Endothelial cell of umbilical vein (primary cell): ENCODE measurements around the gene TRPM5. TPM values are rescaled to one million over a fixed set of nuclear protein-coding genes. Genes with fewer than 3 reads are reported as not detected.

ENCODE experiments used
- BruUV-seq: library from RNA; stranded (reverse); fragments of 400-500 nt; replicated peaks from 2 replicates; lab custom pipeline; 2021; lab: Mats Ljungman, UMichigan
- CTCF ChIA-PET: fragments of 300-600, 350-600 bp; sonication (Branson Sonifier 250); formaldehyde crosslinking; loops from one replicate; lab custom pipeline; 2021; ENCODE audit warnings: antibody characterized with exemption, inconsistent platforms; lab: Charles Lee
- POLR2A ChIA-PET: fragments of 300-600, 350-600 bp; sonication (Branson Sonifier 250); formaldehyde crosslinking; loops from one replicate; lab custom pipeline; 2021; ENCODE audit warnings: antibody characterized with exemption, inconsistent platforms; lab: Charles Lee
- DNase-seq: peaks from one replicate; pipeline ENCODE4 v3.0.0-alpha.2; 2011; ENCODE audit warnings: low read depth, low spot score
- FAIRE-seq: peaks from 2 replicates; lab custom pipeline; 2011; peaks lifted over from hg19 to GRCh38; lab: Jason Lieb, UNC
- H2AFZ ChIP-seq: 2 replicates; pipeline ENCODE4 v1.6.0; 2012; ENCODE audit warnings: low read depth, low read length, control low read depth, inconsistent platforms
- H3K27ac ChIP-seq: 2 replicates; pipeline ENCODE4 v1.5.1; 2011; ENCODE audit warnings: low read depth, mild to moderate bottlenecking, control low read depth, low read length, moderate library complexity; ENCODE audit not compliant: insufficient read depth
- H3K27me3 ChIP-seq, 2 experiments: 2 replicates each; pipeline versions ENCODE4 v1.6.0 to v1.6.1; 2011; ENCODE audit warnings: low read length in 2 of 2, mixed read lengths in 1 of 2; ENCODE audit not compliant: control insufficient read depth in 2 of 2, insufficient read depth in 2 of 2
- H3K36me3 ChIP-seq, 2 experiments: 2 replicates in 1 of 2; 3 replicates in 1 of 2; pipeline ENCODE4 v1.5.1; 2011; ENCODE audit warnings: low read length in 2 of 2, mild to moderate bottlenecking in 1 of 2, moderate library complexity in 1 of 2; ENCODE audit not compliant: control insufficient read depth in 2 of 2, insufficient read depth in 2 of 2; ENCODE audit errors: extremely low read depth in 1 of 2
- H3K4me1 ChIP-seq: 3 replicates; pipeline ENCODE4 v1.5.1; 2011; ENCODE audit warnings: mild to moderate bottlenecking, low read length; ENCODE audit not compliant: control insufficient read depth, insufficient read depth; ENCODE audit errors: extremely low read depth
- H3K4me2 ChIP-seq: 2 replicates; pipeline ENCODE4 v1.6.1; 2011; ENCODE audit warnings: low read length, control low read depth, mixed read lengths; ENCODE audit not compliant: insufficient read depth
- H3K4me3 ChIP-seq, 3 experiments: fragments of 200-600 bp in 1 of 3; sonication (generic), shearing (Covaris generic) in 1 of 3; replicated peaks in 1 of 3; 2 replicates each; pipeline ENCODE4 v1.5.1; 2011 to 2016; ENCODE audit warnings: control low read depth in 3 of 3, low read length in 3 of 3, mild to moderate bottlenecking in 2 of 3, inconsistent platforms in 1 of 3, low read depth in 1 of 3, moderate library complexity in 1 of 3; ENCODE audit not compliant: insufficient read depth in 1 of 3
- H3K79me2 ChIP-seq: 2 replicates; pipeline ENCODE4 v1.6.0; 2012; ENCODE audit warnings: low read length, inconsistent platforms; ENCODE audit not compliant: control insufficient read depth, insufficient read depth
- H3K9ac ChIP-seq: replicated peaks from 2 replicates; pipeline ENCODE3; 2011; ENCODE audit warnings: low read length, control low read depth; ENCODE audit not compliant: insufficient read depth; ENCODE audit errors: extremely low read depth
- H3K9me1 ChIP-seq: replicated peaks from 3 replicates; pipeline ENCODE4 v1.6.0; 2011; ENCODE audit warnings: mild to moderate bottlenecking, low read length; ENCODE audit not compliant: control insufficient read depth, insufficient read depth; ENCODE audit errors: extremely low read depth
- H3K9me3 ChIP-seq: replicated peaks from 2 replicates; pipeline ENCODE4 v1.5.1; 2012; ENCODE audit warnings: low read length, inconsistent platforms; ENCODE audit not compliant: control insufficient read depth, insufficient read depth
- H4K20me1 ChIP-seq: replicated peaks from 2 replicates; pipeline ENCODE3; 2011; ENCODE audit warnings: mild to moderate bottlenecking, low read length; ENCODE audit not compliant: control insufficient read depth, insufficient read depth; ENCODE audit errors: extremely low read depth
- EZH2 ChIP-seq: IDR thresholded peaks from 2 replicates; pipeline ENCODE4 v1.6.1; 2012; ENCODE audit warnings: borderline replicate concordance, low read depth, mild to moderate bottlenecking, moderate library complexity, low read length, inconsistent platforms; ENCODE audit not compliant: severe bottlenecking
- FOS ChIP-seq: IDR thresholded peaks from 2 replicates; pipeline ENCODE4 v1.6.1; 2011; ENCODE audit warnings: mild to moderate bottlenecking, low read length, moderate library complexity, borderline replicate concordance; ENCODE audit not compliant: insufficient read depth
- GATA2 ChIP-seq: IDR thresholded peaks from 2 replicates; pipeline ENCODE4 v1.7.0; 2011; ENCODE audit warnings: low read depth, mild to moderate bottlenecking, moderate library complexity, mixed read lengths, low read length; ENCODE audit not compliant: insufficient read length, insufficient read depth
- JUN ChIP-seq: IDR thresholded peaks from 2 replicates; pipeline ENCODE4 v1.6.1; 2011; ENCODE audit warnings: borderline replicate concordance, low read depth; ENCODE audit not compliant: insufficient read length, insufficient read depth
- MYC ChIP-seq: IDR thresholded peaks from one replicate; pipeline ENCODE4 v1.6.1; 2011; ENCODE audit warnings: mild to moderate bottlenecking, low read depth, low read length
- POLR2A ChIP-seq: IDR thresholded peaks from 2 replicates; pipeline ENCODE4 v1.6.1; 2012; ENCODE audit warnings: low read depth, mild to moderate bottlenecking, control low read depth, low read length
- POLR2AphosphoS5 ChIP-seq: IDR thresholded peaks from 2 replicates; pipeline ENCODE4 v1.6.1; 2012; ENCODE audit warnings: low read depth, mild to moderate bottlenecking, control low read depth, low read length, moderate library complexity; ENCODE audit not compliant: insufficient read depth
- dilution Hi-C: fragments of 300-500 bp; cut with MboI; formaldehyde crosslinking; loops from one replicate; pipeline ENCODE4 v1.15.0; 2019; ENCODE audit warnings: low sequenced_read_pairs; ENCODE audit not compliant: extremely low pct_ligation_motif_present
- intact Hi-C: fragments of 100-400 bp; cut with micrococcal nuclease; formaldehyde crosslinking; loops from one replicate; pipeline ENCODE4 v1.10.0; 2022
- polyA plus RNA-seq, 4 experiments: library from polyadenylated mRNA; depleted of rRNA in 3 of 4; stranded (reverse) in 3 of 4; unstranded in 1 of 4; fragments of >200 nt; gene quantifications; 2 replicates each; pipeline versions ENCODE4 v1.2.1 to v1.2.3, GENCODE V29; 2011 to 2012; ENCODE audit warnings: missing spikeins in 1 of 4
- total RNA-seq: library from RNA; stranded (reverse); gene quantifications from 2 replicates; pipeline ENCODE4 v1.2.3, GENCODE V29; 2021
- TF ChIP-seq, protein P1 (sequence below): IDR thresholded peaks from 2 replicates; pipeline ENCODE4 v1.6.1; 2011; ENCODE audit not compliant: insufficient read depth, insufficient read length
- TF ChIP-seq, protein P2 (sequence below), 2 donors: IDR thresholded peaks; 1 replicate in 1 of 2; 2 replicates in 1 of 2; pipeline ENCODE4 v1.5.1; 2011; ENCODE audit warnings: low read length in 2 of 2, mild to moderate bottlenecking in 2 of 2, moderate library complexity in 2 of 2, control low read depth in 1 of 2, inconsistent platforms in 1 of 2, low read depth in 1 of 2; ENCODE audit not compliant: insufficient read depth in 1 of 2; ENCODE audit errors: extremely low read depth in 1 of 2

Gene TRPM5
- total and polyA plus RNA-seq, 2 donors (not counting 3 experiments of a cell fraction or from before 2014, with no cell fraction given), result not detected

DNA sequence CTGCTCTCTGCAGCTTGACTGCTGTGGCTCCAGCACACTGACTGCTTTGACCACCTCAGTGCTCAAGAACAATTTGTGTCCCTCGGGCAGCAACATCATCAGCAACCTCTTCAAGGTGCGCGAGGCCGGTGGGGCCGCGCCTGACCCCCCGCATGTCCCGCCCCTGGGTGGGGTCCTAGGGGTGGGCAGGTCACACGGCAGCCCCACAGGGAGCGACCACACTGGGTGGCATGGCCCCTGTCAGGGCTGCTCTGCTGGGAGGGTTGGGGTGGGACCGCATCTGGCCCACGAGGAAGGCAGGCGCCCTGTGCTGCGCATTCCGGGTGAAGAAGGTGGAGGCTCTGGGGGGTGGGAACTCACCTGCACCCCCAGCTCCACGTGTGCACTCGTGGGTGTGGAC, 48.5 kb downstream of the TRPM5 start:
- Histone ChIP-seq H3K79me2 (peaks cover 24% of the 10 kb centered on the region), H3K9me3 (no peaks in the 10 kb centered on the region), H2AFZ (no peak overlapping the region), H3K4me3 (no peak overlapping the region), H3K9ac (no peak overlapping the region), H3K4me2 (no peak overlapping the region), H3K4me1 (peaks cover 8% of the 10 kb centered on the region), H3K27ac (no peak overlapping the region), H3K36me3 (peaks cover 7 to 39% of the 10 kb centered on the region in 2 experiments), H3K27me3 (no peaks in the 10 kb centered on the region), H4K20me1 (no peaks in the 10 kb centered on the region), H3K9me1 (no peaks in the 10 kb centered on the region)
- BruUV-seq, result no TSS peak
- intact Hi-C loops (no loop called here), dilution Hi-C loops (no loop called here)
- no peak for FAIRE-seq
- POLR2A ChIA-PET, result no interaction called here
- no peak for TF ChIP-seq POLR2AphosphoS5
- DNase-seq, result no peak
- CTCF ChIA-PET, result interaction anchor here (1.0 kb wide), 1 partner anchor 14 kb away, joined by 4 read pairs; no protein-coding TSS in a partner anchor

- ChIA-PET POLR2A (no interaction called here), CTCF (no interaction called here)
- H3K27ac ChIP-seq, result no peak overlapping the region
- dilution Hi-C loops, result no loop called here
- H3K36me3 ChIP-seq, result peaks cover 7 to 42% of the 10 kb centered on the region in 2 experiments
- H3K4me2 ChIP-seq, result no peak overlapping the region
- intact Hi-C loops, result no loop called here
- BruUV-seq, result no TSS peak
- H3K4me3 ChIP-seq, result no peak overlapping the region
- no peaks in the 10 kb centered on the region for H4K20me1 ChIP-seq
- H3K79me2 ChIP-seq, result peaks cover 28% of the 10 kb centered on the region
- no peaks in the 10 kb centered on the region for H3K9me1 ChIP-seq
- H3K4me1 ChIP-seq, result peaks cover 8% of the 10 kb centered on the region
- H2AFZ ChIP-seq, result no peak overlapping the region
- TF ChIP-seq POLR2AphosphoS5 (no peak), FOS (no peak), GATA2 (no peak), JUN (no peak), MYC (no peak), POLR2A (no peak), EZH2 (no peak)
- TF ChIP-seq, protein P1, sequence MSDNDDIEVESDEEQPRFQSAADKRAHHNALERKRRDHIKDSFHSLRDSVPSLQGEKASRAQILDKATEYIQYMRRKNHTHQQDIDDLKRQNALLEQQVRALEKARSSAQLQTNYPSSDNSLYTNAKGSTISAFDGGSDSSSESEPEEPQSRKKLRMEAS, result no peak
- TF ChIP-seq, protein P2, sequence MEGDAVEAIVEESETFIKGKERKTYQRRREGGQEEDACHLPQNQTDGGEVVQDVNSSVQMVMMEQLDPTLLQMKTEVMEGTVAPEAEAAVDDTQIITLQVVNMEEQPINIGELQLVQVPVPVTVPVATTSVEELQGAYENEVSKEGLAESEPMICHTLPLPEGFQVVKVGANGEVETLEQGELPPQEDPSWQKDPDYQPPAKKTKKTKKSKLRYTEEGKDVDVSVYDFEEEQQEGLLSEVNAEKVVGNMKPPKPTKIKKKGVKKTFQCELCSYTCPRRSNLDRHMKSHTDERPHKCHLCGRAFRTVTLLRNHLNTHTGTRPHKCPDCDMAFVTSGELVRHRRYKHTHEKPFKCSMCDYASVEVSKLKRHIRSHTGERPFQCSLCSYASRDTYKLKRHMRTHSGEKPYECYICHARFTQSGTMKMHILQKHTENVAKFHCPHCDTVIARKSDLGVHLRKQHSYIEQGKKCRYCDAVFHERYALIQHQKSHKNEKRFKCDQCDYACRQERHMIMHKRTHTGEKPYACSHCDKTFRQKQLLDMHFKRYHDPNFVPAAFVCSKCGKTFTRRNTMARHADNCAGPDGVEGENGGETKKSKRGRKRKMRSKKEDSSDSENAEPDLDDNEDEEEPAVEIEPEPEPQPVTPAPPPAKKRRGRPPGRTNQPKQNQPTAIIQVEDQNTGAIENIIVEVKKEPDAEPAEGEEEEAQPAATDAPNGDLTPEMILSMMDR (IDR thresholded peaks at IDR 0.05; ENCODE audit: extremely low read depth in 1 of 2, insufficient read depth in 1 of 2, low read depth in 1 of 2, low read length in 2 of 2), result no peak
- no peak overlapping the region for H3K9ac ChIP-seq
- FAIRE-seq (no peak), DNase-seq (no peak)
- H3K27me3 ChIP-seq, result no peaks in the 10 kb centered on the region
- H3K9me3 ChIP-seq, result no peaks in the 10 kb centered on the region
Measured at GRCh38 chr11:2395211-2395730, 49.0 kb downstream of the TRPM5 start.
